Measurements from ENCODE around the gene FAM171A1. TPM values are rescaled to one million over a fixed set of nuclear protein-coding genes. Genes with fewer than 3 reads are reported as not detected.
A peak's percentile ranks its signal among the peaks of the same experiment; 100 is the strongest.
"Not testable (repeated sequence)": the region's sequence is repeated elsewhere in the genome, so short reads cannot be mapped to it uniquely, and the experiment has no call there.

The FAM171A1 gene
- total RNA-seq, 2 donors from 2014 or later: 2.7 to 8.0 TPM

DNA sequence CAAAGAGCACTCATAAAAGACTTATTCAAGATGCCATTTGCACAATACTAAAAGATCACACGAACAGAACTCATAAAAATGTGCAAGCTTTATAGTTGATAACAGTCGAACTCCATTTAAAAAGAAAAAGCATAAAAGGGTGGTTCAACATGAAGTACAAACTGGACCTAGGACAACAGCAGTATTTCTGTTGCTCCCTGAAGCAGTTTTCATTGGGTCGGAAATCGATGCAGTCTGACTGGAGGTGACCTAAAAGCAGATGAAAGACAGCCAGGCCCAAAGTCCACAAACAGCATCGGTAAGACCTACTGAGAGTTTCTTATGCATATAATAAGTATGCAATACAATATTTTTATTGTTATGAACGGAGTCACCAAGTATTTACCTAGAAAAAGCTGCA is 23.9 kb downstream of the FAM171A1 start:
- no peaks in the 10 kb centered on the region for H3K9me3 ChIP-seq (ENCODE audit: control insufficient read depth, low read length, poor library complexity, severe bottlenecking)
- Mint-ChIP-seq H3K27ac (no peak overlapping the region), H3K27me3 (peaks cover 24% of the 10 kb centered on the region), H3K36me3 (ENCODE audit: low read depth) (no peaks in the 10 kb centered on the region), H3K4me1 (peaks cover 14% of the 10 kb centered on the region), H3K4me3 (no peak overlapping the region)
- DNase-seq (no peak), ATAC-seq (no peak)

GRCh38 chr10:15346440-15347141 is 24.5 kb downstream of the FAM171A1 start:
- H3K27ac Mint-ChIP-seq: no peak overlapping the region
- DNase-seq (no peak), ATAC-seq (no peak)
- peaks cover 24% of the 10 kb centered on the region for H3K27me3 Mint-ChIP-seq
- H3K9me3 ChIP-seq (ENCODE audit: control insufficient read depth, low read length, poor library complexity, severe bottlenecking): no peaks in the 10 kb centered on the region
- H3K4me1 Mint-ChIP-seq: peaks cover 14% of the 10 kb centered on the region
- no peaks in the 10 kb centered on the region for H3K36me3 Mint-ChIP-seq (ENCODE audit: low read depth)
- no peak overlapping the region for H3K4me3 Mint-ChIP-seq

DNA sequence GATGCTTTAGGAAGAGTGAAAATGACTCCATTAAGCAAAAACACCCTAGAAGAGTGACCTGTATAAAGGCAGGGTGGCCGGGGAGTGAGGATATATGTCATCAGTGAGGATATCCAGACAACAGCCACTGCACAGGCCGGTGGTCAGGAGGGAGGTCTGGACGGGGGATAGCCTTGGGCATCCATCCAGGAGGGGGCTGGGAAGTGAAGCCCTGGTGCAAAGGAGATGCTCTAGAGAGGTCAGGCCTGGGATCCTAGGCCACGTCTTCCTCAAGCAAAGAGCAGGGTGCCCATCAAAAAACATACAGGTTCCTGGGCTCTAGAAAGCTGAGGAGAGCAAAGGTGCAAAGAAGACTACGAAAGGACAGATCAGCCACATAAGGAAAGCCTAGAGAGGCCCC is 25.6 kb downstream of the FAM171A1 start:
- H3K27ac Mint-ChIP-seq: peak overlapping the region; percentile 54

DNA sequence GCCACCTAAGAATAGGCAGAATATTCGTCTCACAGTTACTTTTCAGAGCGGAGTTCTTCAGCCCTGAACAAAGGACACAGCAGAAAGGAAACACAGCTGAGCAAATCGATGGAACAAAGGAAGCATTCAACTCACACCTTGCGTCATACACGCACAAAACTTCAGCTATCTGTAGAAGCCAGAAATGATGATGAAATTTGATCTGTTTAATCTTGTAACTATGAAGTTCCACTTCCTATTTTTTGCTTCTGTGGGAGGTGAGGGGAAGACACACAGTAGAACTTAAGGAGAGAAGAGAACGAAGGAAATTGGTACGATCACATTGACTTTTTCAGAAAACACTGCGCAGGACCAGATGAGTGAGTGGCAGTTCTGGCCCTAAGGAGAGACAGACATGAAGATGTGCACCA is 26.2 kb downstream of the FAM171A1 start:
- peaks cover 14% of the 10 kb centered on the region for H3K27me3 Mint-ChIP-seq
- no peaks in the 10 kb centered on the region for H3K9me3 ChIP-seq (ENCODE audit: control insufficient read depth, low read length, poor library complexity, severe bottlenecking)
- peak overlapping the region; percentile 54 for H3K27ac Mint-ChIP-seq
- no peaks in the 10 kb centered on the region for H3K36me3 Mint-ChIP-seq (ENCODE audit: low read depth)
- peaks cover 10% of the 10 kb centered on the region for H3K4me1 Mint-ChIP-seq
- ATAC-seq: no peak
- H3K4me3 Mint-ChIP-seq: no peak overlapping the region
- DNase-seq: no peak

More for the DNA sequence above, 25.6 kb downstream of the FAM171A1 start:
- no peaks in the 10 kb centered on the region for H3K36me3 Mint-ChIP-seq (ENCODE audit: low read depth)
- H3K27me3 Mint-ChIP-seq: peaks cover 15% of the 10 kb centered on the region
- DNase-seq: no peak
- no peak overlapping the region for H3K4me3 Mint-ChIP-seq
- no peak for ATAC-seq
- no peaks in the 10 kb centered on the region for H3K9me3 ChIP-seq (ENCODE audit: control insufficient read depth, low read length, poor library complexity, severe bottlenecking)
- H3K4me1 Mint-ChIP-seq: peaks cover 10% of the 10 kb centered on the region

GRCh38 chr10:15344256-15344875 is 26.7 kb downstream of the FAM171A1 start:
- peaks cover 8% of the 10 kb centered on the region for H3K4me1 Mint-ChIP-seq
- H3K4me3 Mint-ChIP-seq: no peak overlapping the region
- H3K27me3 Mint-ChIP-seq: peaks cover 10% of the 10 kb centered on the region
- DNase-seq (no peak), ATAC-seq (no peak)
- H3K27ac Mint-ChIP-seq: peak overlapping the region; percentile 54
- H3K36me3 Mint-ChIP-seq (ENCODE audit: low read depth): no peaks in the 10 kb centered on the region
- H3K9me3 ChIP-seq (ENCODE audit: control insufficient read depth, low read length, poor library complexity, severe bottlenecking): no peaks in the 10 kb centered on the region

DNA sequence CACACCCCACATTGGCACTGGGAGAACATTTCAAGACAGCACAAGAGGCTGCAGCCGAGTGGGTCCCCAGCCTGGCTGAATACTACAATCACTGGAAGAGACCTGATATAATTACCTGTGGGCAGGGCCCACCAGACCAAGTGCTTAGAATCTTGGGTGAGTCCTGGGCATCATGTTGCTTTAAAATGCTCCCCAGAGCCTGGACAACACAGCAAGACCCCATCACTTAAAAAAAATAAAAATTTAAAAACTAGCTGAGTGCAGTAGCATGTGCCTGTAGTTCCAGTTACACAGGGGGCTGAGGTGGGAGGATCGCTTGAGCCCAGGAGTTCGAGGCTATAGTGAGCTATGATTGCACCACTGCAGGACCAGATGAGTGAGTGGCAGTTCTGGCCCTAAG is 28.1 kb downstream of the FAM171A1 start:
- DNase-seq: no peak
- Mint-ChIP-seq H3K4me1 (peaks cover 8% of the 10 kb centered on the region), H3K4me3 (no peak overlapping the region), H3K36me3 (ENCODE audit: low read depth) (no peaks in the 10 kb centered on the region), H3K27ac (no peak overlapping the region), H3K27me3 (peaks cover 9% of the 10 kb centered on the region)
- no peak for ATAC-seq
- no peaks in the 10 kb centered on the region for H3K9me3 ChIP-seq (ENCODE audit: control insufficient read depth, low read length, poor library complexity, severe bottlenecking)

GRCh38 chr10:15341502-15342128 is 29.5 kb downstream of the FAM171A1 start:
- no peak overlapping the region for H3K4me3 Mint-ChIP-seq
- DNase-seq: no peak
- peaks cover 8% of the 10 kb centered on the region for H3K4me1 Mint-ChIP-seq
- H3K27ac Mint-ChIP-seq: no peak overlapping the region
- peaks cover 9% of the 10 kb centered on the region for H3K27me3 Mint-ChIP-seq
- ATAC-seq: no peak
- no peaks in the 10 kb centered on the region for H3K9me3 ChIP-seq (ENCODE audit: control insufficient read depth, low read length, poor library complexity, severe bottlenecking)
- H3K36me3 Mint-ChIP-seq (ENCODE audit: low read depth): no peaks in the 10 kb centered on the region

DNA sequence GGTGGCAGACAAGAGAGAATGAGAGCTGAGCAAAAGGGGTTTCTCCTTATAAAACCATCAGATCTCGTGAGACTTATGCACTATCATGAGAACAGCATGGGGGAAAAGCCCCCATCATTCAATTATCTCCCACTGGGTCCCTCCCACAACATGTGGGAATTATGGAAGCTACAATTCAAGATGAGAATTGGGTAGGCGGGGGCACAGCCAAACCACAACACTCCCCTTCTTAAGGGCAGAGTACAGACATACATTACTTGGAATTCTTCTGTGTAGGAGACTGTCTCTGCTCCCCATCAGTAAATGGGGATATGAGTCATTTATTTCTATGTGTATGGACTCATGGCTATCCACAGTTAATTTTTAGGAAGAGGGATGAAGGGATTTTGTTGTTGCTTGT is 31.2 kb downstream of the FAM171A1 start:
- H3K36me3 Mint-ChIP-seq (ENCODE audit: low read depth): no peaks in the 10 kb centered on the region
- H3K4me1 Mint-ChIP-seq: peaks cover under 1% of the 10 kb centered on the region
- no peak for ATAC-seq
- H3K4me3 Mint-ChIP-seq: no peak overlapping the region
- no peak overlapping the region for H3K27ac Mint-ChIP-seq
- H3K9me3 ChIP-seq (ENCODE audit: control insufficient read depth, low read length, poor library complexity, severe bottlenecking): no peaks in the 10 kb centered on the region
- peaks cover under 1% of the 10 kb centered on the region for H3K27me3 Mint-ChIP-seq
- DNase-seq: no peak

DNA sequence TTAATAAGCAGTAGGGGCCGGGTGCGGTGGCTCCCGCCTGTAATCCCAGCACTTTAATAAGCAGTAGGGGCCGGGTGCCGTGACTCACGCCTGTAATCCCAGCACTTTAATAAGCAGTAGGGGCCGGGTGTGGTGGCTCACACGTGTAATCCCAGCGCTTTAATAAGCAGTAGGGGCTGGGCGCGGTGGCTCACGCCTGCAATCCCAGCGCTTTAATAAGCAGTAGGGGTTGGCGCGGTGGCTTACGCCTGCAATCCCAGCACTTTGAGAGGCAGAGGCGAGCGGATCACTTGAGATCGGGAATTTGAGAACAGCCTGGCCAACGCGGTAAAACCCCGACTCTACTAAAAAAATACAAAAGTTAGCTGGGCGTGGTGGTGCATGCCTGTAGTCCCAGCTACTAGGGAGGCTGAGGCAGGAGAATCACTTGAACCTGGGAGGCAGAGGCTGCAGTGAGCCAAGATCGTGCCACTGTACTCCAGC is 33.6 kb downstream of the FAM171A1 start:
- H3K27me3 Mint-ChIP-seq; H3K9me3 ChIP-seq (ENCODE audit: control insufficient read depth, low read length, poor library complexity, severe bottlenecking); H3K4me3 Mint-ChIP-seq; DNase-seq; H3K4me1 Mint-ChIP-seq; H3K27ac Mint-ChIP-seq; H3K36me3 Mint-ChIP-seq (ENCODE audit: low read depth); ATAC-seq: not testable (repeated sequence)

DNA sequence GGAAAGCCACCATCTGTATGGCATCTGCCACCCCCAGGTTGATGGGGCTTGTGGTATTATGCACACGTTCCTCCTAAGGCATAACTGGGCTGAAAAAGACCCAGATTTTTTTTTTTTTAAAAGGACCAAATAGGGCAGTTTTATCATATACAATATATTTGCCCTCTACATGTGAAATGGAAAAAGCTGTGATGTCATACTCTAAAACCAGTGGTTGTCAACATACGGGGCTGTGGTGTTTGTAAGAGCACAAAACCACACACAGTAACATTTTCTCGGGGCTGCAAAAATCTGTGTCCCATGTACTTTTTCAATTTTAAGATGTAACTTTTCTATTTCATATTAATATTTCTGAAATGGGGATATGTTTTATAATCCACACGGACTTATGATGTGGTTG is 34.9 kb downstream of the FAM171A1 start:
- H3K4me1 Mint-ChIP-seq: peaks cover 2% of the 10 kb centered on the region
- H3K36me3 Mint-ChIP-seq (ENCODE audit: low read depth): no peaks in the 10 kb centered on the region
- DNase-seq: no peak
- H3K27ac Mint-ChIP-seq: no peak overlapping the region
- H3K9me3 ChIP-seq (ENCODE audit: control insufficient read depth, low read length, poor library complexity, severe bottlenecking): no peaks in the 10 kb centered on the region
- ATAC-seq: no peak
- H3K27me3 Mint-ChIP-seq: no peaks in the 10 kb centered on the region
- no peak overlapping the region for H3K4me3 Mint-ChIP-seq

GRCh38 chr10:15335508-15335907 is 35.6 kb downstream of the FAM171A1 start:
- Mint-ChIP-seq H3K4me3 (no peak overlapping the region), H3K4me1 (peaks cover 2% of the 10 kb centered on the region), H3K27me3 (no peaks in the 10 kb centered on the region), H3K36me3 (ENCODE audit: low read depth) (no peaks in the 10 kb centered on the region), H3K27ac (no peak overlapping the region)
- ATAC-seq: no peak
- no peak for DNase-seq
- no peaks in the 10 kb centered on the region for H3K9me3 ChIP-seq (ENCODE audit: control insufficient read depth, low read length, poor library complexity, severe bottlenecking)

- no peaks in the 10 kb centered on the region for H3K27me3 Mint-ChIP-seq
- no peak overlapping the region for H3K4me3 Mint-ChIP-seq
- no peaks in the 10 kb centered on the region for H3K36me3 Mint-ChIP-seq (ENCODE audit: low read depth)
- H3K4me1 Mint-ChIP-seq: peaks cover 2% of the 10 kb centered on the region
- H3K27ac Mint-ChIP-seq: no peak overlapping the region
- no peak for DNase-seq
- no peak for ATAC-seq
- no peaks in the 10 kb centered on the region for H3K9me3 ChIP-seq (ENCODE audit: control insufficient read depth, low read length, poor library complexity, severe bottlenecking)
These were observed 36.3 kb downstream of the FAM171A1 start for GRCh38 chr10:15334650-15335323.

DNA sequence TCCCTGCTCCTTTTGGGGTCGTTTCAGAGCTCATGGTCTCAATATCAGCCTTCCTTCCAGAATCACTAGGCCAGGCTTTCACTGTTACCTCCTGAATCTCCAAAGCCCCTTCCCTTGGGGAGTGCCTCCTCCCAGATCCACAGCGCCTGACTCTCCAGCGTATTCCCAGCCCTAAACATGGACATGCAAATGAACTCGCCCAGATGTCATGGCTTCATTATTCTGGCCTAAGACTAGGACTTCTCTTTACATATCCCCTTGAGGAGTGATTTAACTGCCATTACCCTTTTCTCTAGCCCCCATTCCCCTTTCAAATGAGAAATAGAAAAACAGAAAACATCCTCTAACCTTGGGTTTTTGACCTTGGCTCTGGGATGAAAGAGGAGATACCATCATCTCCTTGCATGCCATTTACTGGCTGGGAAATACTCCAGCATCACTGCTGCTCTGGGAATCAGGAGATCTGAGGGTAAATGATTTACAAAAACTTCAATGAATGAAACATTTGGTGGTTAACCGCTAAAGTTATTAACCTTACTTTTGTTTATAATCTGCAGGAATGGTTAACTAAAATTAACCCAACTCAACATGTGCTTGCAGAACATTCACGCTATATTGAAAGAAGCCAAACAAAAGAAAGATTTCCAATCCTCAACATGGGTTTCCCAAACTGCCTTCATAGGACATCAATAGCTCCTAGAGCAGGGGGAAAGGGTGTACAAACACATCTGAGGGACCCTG is 37.0 kb downstream of the FAM171A1 start:
- Mint-ChIP-seq H3K27ac (no peak overlapping the region), H3K4me3 (no peak overlapping the region), H3K4me1 (peaks cover 2% of the 10 kb centered on the region), H3K36me3 (ENCODE audit: low read depth) (no peaks in the 10 kb centered on the region), H3K27me3 (no peaks in the 10 kb centered on the region)
- ATAC-seq: no peak
- H3K9me3 ChIP-seq (ENCODE audit: control insufficient read depth, low read length, poor library complexity, severe bottlenecking): no peaks in the 10 kb centered on the region
- DNase-seq: no peak

Measured in T-helper 17 cell (primary cell).